NCI-H748 treated with DMSO at 0.1 percent for 48 hours (cell line): ENCODE results near the gene IRS2.
A peak's percentile ranks its signal among the peaks of the same experiment; 100 is the strongest.

ENCODE experiments used
- DNase-seq: peaks from one replicate; lab custom pipeline; 2025; lab: John Stamatoyannopoulos, UW

Gene IRS2

DNA sequence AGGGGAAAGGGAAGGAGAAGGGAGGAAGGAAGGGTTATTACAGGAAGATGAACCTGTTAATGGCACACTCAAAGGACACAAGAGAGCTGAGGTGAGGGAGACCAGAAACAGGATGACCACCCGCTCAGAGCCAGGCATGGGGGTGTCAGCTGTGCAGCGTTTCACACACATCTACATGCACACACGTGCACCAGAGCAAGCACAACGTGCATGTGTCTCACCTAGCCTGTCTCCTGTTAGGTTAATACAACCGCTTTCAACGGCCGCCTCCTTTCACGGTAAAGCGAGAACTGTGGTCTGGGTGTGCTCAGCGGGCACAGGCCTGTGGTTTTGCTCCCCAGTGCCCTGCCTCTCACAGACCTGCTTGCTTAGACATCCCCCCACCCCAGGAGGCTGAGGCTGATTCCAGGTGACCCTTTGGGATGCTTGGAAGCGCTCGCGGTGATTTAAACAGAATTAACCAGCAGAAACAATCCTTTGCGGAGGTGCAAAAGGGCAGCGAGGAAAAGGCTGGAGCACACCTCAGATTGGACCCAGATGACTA lies 27.4 kb downstream of the IRS2 start:
- no peak for DNase-seq

DNA sequence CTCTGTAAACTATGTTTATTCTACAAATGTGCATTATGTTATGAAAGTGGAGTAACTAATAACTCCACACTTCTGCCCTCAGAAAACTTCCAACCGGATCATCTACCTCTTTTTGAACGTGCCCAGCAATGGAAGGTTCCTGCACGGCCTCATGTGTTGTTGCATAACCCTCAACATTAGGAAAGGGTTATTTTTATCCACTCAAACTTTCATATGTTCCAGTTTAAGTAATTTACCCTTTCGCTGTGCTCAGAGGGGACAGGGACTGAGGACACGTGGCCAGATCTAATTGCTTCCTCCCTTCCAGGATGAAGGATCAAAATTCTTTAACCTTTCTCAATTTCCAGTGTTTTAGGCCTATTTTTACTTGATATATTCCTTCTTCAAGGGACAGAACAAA lies 29.6 kb downstream of the IRS2 start:
- DNase-seq = no peak

DNA sequence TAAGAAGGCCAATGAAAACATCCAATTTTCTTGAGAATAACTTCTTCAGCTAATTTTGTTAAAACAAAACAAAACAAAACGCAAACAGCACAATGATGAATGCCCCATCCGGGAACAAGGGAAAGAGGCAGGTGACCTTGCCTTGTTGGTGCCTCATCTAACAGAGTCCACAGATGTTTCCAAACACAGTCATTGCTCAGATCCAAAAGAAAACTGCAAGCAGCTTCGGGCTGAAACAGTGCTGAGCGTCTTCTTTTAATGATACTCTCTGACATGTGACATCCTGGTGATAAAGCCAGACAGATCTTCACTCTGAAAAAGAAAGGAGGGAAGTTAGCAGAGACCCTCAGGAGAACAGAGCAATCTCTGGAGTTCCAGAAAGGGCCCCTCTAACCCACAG lies 30.4 kb downstream of the IRS2 start:
- no peak for DNase-seq

DNA sequence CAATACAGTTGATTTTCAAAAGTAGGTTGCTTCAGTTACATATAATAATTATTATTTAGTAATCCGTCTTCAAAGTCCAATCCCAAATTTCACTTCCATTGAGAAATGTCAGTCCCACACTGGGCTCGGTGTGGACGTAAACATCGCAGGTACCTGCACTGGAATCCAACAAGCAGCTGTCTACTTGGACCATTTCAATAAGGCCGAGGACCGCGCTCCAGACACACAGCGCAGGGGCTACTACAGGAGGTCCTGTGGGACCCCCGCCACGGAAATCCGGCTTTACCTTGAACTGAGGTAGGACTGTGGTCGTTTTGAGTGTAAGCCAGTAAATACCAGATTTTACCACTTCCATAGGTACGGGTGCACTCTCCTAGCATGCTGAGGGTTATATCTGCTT lies 30.8 kb downstream of the IRS2 start:
- DNase-seq = no peak

DNA sequence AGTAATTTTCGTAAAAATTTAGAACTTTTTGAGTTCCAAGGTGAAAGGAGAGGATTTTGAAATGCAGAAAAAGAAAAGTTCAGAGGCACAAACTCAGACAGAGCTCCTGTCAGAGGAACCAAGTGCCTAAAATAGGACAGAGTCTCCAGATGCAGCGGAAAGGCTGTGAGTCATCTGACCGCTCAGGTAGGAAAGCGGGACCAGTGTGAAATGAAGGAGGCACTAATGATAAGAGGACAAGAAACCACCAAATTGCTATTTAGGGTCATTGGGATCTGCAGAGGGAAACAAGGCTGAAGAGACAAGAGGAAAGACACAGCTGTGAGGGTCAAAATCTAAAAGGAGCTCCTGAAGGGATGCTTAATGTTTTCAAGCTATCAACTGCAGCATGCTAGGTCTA lies 34.9 kb downstream of the IRS2 start:
- no peak for DNase-seq

DNA sequence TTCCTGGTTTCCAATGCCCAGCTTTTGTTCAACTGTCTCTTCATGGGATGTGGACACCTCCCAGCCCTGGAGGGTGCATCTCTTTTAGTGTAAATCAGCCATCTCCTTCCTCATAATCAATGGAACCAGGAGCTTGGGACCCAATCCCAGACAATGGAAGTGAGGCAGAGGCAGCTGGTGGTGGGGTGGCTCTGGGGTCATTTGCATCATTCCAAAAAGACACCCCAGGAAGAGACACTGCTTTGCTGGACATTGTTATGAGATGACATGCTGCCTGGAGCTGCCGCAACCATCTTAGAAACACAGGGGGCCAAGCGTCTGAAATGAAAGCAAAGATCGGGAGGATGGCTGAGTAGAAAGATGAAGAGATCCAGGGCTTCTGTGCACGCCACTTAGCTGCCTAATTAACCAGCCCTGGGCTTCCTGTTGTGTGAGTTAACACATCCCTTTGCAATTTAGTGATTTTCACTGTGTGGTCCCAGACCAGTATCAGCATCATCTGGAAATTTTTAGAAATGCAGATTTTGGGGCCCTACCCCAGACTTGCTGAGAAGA lies 36.1 kb downstream of the IRS2 start:
- DNase-seq = no peak

DNA sequence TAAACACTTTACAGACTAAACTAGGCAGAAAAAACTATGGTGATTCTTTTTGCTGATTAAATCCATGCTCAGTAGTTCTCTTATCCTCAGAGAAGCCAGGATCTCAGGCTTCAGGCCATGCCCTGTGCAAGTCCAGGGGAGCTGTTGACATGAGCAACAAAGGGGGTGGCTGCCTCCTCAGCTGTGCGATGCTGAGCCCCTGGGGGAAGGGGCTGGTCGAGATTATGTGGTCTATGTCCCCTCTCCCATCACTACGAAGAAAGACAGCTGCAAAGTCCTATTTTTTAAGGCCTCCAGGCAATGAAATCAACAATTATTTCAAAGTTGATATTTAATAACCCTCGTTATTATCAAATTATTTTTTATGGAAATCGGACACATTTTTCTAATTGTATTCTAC lies 37.0 kb downstream of the IRS2 start:
- no peak for DNase-seq

DNA sequence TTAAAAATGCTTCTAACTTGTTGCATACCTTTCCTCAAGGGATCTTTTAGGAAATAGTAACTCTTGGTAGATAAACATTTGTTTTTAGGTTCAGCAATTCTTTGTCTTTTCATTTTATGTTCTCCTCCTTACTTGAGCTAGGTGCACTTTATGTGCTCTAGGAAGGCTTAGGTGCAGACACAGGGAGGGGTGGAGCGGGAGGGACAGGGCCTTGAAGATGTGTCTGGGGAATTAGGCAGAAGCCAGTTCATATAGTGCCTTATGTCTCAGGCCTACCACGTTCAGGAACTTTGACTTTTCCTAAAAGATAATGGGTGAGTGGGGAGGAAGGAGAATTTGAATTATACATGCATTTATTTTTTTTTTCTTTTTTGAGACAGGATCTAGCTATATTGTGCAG lies 37.7 kb downstream of the IRS2 start:
- no peak for DNase-seq

DNA sequence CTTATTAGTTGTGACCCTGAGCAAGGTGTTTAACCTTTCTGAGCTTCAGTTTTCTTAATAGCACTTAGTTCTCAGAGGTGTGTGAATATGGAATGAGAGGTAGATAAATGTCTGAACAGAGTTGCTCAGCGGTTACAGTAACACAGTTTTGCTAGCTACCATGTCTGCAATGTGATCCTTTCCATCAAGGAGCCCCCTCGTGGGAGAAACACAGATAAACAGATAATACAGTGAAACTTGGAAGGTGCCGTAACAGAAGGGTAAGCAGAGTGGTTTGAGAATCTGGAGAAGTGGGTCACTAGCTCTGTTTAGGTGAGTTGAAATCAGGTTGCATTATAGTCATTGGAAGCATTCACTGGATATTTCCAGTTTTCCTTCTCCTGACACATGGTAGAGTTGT lies 38.9 kb downstream of the IRS2 start:
- no peak for DNase-seq

DNA sequence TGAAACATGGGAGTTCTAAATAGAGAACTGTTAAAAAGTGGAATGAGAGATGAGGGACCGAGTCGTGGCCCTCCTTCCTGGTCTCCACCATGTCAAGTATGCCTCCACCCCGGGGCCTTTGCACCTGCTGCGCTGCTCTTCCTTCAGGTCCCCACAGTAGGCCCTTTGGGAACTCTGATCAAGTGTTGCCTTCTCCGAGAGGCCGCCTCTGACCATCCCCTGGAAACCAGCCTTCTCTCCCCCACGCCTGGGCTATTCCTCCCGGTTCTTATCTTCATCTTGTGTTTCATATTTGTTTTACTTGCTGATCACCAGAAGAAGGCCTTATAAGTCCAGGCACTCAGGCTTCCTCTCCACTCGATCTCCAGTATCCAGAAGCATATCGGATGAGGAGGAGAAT lies 40.0 kb downstream of the IRS2 start:
- DNase-seq = no peak

DNA sequence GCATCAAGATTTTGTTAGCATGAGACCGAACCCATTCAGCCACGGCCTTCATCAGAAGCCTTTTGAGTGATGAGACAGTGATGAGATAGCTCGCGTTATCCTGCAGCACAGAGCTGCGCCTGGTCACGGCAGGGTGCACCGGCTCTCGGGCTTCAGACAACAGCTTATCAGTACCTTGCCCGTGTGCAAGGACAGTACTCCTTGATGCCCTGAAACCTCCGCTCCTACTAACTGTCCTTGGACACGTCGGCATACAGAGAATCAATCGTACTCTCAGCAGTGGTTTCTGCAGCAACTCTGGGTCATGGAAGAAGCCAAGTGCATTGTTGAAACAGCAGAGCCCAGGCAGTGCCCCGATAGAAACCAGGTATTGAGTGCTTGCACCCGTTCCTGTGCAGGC lies 40.7 kb downstream of the IRS2 start:
- no peak for DNase-seq

DNA sequence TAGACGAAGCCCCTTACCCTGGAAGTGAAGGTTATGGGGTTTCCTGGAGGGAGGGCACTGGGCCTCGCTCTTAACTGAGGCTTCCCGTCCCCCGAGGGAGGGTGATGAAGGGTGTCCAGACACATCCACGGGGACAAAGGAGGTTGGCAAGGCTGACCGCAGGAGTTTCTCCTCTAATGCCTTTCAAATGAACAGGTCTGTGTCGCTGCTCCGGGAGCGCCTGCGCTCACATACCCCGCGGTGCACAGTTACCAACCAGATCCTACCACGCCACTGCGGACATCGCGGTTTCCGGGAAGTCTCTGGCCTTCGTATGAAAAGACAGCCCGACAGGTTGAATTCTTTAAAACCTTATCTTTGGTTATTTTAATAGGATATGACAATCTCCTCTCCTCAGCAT lies 41.3 kb downstream of the IRS2 start:
- DNase-seq = no peak

DNA sequence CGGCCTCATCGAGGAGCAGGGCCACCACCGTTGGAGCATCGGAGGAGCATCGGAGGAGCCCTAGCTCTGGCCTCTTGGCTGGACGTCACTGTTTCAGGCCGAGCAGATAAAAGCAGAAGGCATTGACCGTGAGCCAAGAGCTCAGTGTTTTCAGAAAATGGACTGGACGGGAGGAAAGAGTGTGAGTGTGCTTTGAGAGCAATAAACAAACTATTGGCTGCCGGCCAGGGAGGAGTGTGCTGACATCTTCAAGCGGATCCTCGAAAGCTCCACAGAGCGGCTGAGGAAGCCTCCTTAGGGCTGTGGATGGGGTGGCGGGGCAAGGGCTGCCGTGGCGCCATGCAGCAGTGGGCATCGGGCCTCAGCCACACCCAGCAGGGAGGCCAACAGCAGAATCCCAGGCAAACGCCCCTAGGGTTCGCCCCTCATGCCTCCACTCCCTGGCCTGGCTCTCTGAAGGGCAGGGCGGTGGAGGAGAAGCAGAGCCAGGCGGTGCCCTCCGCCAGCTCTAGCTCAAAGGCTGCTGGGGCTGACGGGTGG lies 41.8 kb downstream of the IRS2 start:
- DNase-seq = peak; percentile 25

DNA sequence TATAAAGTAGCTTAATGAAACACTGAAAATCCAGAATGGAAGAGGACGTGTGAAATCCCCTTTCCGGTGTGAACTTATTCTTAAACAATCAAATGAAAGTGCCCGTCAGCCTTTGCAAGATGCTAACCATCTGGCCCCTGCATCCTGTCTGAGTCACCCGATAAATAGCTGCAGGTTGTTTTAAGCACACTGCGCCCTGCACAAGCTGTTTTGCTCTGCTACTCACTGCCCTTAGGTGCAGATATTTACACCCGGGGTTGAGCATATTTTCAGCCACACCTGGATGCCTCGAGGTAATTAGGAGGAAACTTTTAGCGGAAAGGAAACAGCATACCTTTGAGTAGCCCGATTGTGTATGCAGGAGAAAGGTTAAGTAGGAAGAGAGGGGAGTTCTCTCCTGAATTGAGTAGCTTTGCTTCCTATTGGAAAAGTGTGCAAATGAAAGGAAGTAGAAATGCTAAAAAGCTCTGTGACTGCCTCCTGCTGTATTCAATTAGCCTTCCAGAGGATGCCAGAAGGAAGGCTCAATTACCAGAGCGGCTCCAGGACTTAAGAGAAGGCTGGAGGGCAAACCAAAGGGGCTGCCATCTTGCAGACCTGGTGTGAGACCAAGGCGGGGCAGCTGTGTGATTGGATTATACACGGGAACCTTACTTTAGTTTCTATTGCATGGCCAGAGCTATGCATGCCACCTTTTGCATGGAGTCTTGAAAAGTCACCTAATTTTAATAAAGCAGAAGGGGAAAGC lies 42.5 kb downstream of the IRS2 start:
- peak; percentile 22 for DNase-seq

DNA sequence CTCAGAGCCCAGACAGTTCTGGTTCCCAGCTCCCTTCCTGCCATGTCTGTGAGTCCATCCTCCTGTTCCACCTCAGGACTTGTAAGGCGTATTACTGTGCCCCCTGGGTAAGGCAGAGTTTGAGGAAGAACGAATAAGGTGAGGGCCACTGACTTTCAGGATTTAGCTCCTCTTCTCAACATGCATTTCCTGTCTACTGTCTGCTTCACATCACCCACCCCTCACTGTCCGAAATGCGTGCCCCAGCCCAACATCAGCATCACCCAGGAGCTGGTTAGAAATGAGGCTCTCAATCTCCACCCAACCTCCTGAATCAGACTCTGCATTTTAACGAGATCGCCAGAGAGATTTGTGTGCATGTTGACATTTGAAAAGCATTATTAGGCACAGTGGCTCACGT lies 44.4 kb downstream of the IRS2 start:
- no peak for DNase-seq

DNA sequence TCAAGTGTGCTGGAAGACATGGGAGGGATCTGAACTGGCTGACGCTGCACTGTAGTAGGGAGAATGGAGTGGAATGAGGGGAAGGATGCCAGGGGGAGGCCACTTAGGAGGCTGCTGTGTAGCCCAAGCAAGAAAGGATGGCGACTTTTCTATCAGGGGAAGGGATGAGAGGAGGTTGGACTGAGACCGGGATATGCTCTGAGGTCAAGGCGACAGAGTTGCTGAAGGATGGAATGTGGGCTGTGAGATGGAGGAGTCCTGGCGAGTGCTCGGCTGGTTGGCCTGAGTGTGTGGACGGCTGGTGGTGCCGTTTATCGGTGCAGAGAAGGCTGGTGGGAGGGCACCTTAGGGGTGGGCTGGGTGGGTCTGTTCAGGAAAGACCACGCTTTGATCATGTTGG lies 45.7 kb downstream of the IRS2 start:
- no peak for DNase-seq

DNA sequence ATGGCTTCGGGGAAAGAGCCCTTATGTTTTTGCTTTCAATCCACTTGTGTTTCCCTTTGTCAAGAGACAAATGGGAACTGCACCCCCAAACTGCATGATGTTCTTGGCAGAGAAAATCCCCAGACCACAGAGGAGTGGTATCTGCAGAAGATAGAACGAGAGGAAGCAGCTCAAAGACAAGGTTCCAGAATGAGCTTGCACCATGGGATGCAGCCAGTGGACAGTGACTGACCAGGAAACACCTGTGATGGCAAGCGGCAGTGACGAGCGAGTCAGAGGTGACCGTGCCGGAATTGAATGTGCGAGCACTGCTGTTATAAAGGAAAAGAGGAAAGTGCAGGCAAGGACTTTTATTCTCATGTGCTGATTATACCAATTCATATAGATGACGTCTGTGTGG lies 46.3 kb downstream of the IRS2 start:
- DNase-seq = no peak

DNA sequence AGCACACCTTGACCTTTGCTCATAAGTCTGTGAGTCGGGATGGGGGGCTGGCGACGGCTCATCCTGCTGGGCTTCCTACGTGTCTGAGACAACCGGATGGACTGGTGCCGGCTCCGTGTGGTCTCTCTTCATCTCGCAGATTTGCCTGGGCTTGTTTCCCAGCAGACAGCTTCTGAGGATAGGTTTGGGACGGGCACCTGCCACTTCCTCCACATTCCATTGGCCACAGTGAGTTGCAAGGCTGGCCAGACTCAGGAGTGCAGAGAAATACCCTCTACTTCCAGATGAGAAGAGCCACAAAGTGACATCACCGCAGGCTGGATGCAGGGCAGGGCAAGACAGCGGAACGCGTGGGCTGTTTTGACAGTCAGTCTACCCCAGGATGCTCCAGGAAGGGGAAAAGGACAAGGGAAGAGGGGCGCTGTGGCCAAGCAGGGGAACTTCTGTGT lies 48.1 kb downstream of the IRS2 start:
- DNase-seq = no peak

DNA sequence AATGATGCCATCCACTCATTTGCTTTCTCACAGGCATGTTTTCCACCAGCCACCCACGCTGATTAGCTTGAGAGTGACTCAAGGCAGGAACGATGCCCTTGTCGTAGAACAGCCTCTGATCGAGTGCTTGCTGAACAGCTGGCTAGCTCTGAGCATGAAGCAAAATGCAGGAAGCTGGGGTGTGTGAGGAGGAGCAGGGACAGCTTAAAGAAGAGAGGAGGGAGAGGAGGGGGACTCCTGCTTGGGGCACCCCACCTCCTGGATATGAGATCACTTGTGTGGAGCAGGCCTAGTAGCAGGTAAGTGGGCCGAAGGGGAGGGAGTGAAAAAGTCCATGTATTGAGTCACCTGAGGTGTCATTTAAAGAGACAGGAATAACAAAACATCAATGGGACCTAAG lies 48.8 kb downstream of the IRS2 start:
- no peak for DNase-seq

DNA sequence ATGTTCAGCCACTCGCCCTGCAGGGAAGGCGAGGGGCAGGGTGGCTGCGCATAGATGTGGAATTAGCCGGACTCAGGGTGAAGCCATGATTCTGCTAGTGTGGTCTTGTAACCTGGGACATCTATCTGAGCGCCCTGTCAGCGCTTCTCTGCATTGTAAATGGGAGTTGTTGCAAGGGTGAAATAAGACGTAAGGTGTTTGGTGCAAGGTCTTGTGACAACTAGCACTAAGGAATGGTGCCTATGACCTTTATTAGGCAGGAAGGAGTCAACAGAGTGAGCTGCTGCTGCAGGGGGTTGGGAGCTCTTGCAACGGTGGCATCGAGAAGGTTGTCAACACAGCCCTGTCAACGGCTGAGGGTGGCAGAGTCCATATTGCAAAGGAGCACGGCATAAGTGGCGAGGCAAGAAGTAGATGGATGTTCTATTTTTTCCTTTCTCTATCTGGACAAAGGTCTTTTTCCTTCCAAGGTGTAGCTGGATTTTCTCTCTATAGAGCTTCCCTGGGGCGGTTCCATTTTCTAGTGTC lies 49.3 kb downstream of the IRS2 start:
- DNase-seq = no peak

DNA sequence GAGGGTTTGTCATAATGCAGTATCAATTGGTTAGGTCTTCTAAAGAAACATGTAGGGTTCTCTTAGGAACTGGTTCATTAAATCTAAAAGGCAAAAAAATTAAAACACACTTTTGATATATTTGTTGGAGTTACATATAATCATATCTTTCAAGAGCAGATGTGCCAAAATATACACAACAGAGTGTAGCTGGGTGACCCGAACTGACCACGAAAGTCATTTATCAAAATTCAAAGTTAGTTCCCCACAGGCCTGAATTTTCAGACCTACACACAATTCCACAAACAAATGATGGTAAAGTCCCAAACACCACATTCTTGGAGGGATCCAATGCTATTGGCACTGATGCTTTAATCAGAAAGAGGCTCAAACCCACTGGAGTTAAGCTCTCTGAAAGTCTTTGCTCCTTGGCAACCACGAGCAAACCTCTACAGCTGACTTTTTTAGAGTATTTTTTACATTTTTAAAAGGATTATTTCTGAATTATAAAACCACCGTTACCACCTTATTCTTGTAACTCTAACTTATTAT lies 50.9 kb downstream of the IRS2 start:
- DNase-seq = no peak

DNA sequence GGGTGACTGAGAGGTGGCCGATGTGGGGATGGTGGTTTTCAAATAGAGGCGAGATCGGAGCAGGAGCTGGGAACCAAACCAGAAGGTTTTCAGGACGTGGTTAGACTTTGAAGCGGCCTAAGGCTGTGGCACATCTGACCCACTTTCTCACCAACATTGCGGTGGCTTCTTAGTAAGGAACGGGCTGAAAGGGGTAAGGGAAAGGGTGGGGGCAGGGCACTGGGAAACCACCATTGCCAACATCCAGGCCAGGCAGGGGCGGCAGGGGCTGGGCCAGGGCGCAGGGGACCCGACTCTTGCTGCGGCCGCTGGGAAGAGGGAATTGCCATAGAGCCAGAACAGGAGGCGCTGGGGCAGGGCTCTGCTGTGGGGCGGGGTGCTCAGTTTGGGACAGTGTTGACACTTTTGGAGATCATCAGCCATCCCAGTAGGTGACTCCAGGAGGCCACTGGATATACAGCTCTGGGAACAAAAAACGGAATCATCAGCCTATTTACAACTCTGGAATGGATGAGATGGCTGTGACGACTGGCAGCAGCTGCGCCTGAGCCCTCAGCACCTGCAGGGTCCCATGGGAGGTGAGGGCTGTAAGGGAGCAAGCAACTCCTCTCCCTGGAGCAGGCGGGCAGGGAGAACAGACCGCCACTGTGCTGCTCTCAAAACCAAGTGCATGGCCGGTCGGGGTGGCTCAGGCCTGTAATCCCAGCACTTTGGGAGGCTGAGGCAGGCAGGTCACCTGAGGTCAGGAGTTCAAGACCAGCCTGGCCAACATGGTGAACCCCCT lies 52.2 kb downstream of the IRS2 start:
- no peak for DNase-seq
